Activated CD8-positive, alpha-beta memory T cell treated with anti-CD3 and anti-CD28 coated beads for 24 hours (primary cell): ENCODE measurements around the gene THSD4.
"Not testable (repeated sequence)": the region's sequence is repeated elsewhere in the genome, so short reads cannot be mapped to it uniquely, and the experiment has no call there.

Source experiments
- DNase-seq: peaks from one replicate; pipeline ENCODE4 v3.0.0-alpha.2; 2020

The THSD4 gene

DNA sequence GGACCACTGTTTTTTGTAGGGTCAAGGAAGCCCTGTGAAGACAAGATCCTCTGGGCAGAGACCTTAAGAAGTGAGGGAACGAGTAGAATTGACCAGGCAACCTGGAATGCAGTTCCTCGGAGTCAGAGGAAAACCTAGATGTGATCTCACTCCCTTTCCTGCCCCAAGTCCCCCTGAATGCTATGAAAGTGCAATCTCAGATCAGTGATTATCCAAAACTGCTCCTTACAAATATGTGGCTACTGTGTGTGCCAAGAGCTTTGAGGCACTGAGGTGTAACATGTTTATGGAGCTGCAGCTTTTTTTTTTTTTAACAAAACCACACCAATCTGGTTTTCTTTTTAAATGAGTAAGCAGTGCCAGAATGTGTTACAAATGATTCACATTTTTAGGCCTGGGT, 35.8 kb downstream of the THSD4 start:
- no peak for DNase-seq

DNA sequence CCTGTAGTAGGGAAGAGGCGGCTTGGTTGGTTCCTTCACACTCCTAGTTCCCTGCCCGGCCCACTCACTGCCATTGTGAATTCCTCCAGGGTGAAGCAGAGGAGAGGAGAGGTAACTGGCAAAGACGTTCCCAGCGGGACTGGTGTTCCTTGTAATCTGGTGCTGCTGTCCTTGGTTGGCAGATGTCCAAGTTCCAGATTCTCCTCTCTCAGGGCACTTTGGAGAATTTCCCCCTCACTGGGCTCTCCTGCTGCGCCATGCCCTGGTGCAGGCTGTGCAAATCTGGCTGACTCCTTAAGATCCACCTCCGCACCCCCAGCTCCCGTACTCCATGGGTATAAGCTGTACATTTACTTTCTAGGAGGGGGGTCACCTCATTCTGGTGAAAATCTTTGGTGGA, 37.3 kb downstream of the THSD4 start:
- DNase-seq, result no peak

DNA sequence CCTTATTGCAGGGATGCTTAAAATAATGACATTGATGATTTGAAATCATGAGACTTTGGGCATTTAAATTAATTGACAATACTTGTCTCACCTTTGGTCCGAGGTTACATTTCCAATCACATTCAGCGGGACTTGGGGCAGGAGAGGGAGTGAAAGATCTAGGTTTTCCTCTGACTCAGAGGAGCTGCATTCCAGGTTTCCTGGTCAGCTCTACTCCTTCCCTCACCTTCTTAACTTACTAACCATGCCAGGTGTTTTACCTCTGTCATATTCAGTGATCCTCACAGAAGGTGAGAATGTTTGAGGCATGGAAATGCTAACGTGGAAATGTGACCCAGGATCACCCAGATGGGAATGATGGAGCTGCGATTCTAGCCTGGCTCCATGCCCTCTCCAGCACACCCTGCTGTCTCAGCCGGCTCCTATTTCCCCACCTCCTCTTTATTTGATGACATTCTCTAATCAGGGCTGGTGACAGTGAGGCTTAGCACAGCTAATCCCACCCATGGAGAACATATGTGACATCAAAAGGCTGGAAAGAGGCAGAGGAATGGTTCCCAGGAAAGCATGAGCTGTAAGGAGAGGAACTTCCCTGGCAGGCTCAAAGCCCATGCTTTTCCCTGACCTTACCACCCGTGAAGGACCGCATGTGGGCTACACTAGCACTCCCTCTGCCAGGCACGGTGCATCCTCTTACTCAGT, 38.7 kb downstream of the THSD4 start:
- DNase-seq, result no peak

DNA sequence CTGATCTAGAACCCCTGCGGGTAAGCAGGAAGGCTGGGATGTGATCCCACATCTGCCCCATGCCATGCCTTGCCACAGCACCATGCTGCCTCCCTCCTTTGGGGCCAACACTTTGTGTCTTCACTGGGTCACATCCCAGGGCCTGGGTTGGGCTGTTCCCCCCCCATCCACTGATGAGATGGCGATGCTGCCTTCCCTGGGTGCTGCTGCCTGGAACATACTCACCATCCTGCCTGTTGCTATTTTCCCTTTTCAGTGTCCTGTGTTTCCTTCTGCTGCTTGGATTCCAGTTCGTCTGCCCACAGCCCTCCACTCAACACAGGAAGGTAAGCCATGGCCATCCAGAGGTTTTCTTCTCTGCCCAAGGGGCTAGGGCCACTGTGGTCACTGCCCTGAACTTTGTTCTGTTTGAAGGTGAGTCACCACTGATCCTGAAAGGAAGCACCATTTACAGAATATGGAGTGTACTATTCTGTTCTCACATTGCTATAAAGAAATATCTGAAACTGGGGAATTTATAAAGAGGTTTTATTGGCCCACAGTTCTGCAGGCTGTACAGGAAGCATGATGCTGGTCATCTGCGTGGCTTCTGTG, 39.4 kb downstream of the THSD4 start:
- DNase-seq, result no peak

DNA sequence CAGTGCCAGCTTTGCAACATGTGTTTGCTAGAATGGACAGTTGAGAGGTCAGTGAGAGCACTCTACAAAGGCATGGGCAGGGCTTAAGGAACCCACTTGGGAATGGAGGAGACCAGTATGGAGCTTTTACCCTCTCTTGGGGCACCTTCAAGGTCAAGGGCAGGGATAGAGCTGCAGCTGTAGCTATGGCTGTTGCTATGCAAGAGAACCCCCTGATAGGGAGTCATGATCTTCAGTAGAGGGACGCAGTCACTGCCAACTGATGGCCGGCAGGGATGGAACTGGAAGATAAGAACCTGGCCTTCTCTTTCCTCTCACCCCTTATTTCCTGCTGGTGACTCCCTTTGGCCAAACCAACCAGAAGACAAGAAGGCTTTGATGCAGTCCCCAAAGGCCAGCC, 40.3 kb downstream of the THSD4 start:
- no peak for DNase-seq

DNA sequence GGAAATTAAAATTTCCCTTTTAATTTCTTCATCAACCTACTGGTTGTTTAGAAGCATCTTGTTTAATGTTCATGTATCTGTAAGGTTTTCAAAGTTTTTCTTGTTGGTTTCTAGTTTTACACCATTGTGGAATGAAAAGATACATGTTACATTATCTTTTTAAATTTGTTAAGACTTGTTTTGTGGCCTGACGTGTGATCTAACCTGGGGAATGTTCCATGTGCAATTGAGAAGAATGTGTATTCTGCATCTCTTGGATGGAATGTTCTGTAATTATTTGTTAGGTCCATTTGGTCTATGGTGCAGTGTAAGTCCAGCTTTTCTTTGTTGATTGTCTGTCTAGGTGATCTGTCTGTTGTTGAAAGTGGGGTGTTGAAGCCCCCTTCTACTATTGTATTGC, 45.7 kb downstream of the THSD4 start:
- DNase-seq, result no peak

DNA sequence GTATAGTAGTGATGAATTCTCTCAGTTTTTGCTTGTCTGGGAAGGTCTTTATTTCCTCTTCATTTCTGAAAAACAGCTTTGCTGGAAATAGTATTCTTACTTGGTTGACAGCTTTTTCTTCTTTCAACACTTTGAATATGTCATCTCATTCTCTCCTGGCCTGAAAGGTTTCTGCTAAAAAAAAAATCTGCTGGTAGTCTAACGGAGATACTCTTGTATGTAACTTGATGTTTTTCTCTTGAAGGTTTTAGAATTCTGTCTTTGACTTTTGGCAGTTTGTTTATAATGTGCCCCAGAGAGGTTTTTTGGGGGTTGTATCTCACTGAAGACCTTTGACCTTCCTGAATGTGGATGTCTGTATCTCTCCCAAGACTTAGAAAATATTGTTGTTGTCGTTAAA, 47.0 kb downstream of the THSD4 start:
- DNase-seq, result no peak

DNA sequence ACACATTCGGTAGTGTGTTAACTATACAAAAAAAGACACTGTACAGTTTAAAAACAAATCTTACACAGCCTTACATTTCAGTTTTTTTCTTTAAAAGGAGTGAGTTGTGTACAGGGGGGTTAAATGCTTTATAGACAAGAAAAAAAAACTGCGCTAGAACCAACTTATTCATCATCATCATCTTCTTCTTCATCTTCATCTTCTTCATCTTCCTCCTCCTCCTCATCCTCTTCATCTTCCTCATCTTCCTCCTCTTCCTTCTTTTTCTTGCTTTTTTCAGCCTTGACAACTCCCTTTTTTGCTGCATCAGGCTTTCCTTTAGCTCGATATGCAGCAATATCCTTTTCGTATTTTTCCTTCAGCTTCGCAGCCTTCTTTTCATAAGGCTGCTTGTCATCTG, 49.3 kb downstream of the THSD4 start:
- DNase-seq, result not testable (repeated sequence)

DNA sequence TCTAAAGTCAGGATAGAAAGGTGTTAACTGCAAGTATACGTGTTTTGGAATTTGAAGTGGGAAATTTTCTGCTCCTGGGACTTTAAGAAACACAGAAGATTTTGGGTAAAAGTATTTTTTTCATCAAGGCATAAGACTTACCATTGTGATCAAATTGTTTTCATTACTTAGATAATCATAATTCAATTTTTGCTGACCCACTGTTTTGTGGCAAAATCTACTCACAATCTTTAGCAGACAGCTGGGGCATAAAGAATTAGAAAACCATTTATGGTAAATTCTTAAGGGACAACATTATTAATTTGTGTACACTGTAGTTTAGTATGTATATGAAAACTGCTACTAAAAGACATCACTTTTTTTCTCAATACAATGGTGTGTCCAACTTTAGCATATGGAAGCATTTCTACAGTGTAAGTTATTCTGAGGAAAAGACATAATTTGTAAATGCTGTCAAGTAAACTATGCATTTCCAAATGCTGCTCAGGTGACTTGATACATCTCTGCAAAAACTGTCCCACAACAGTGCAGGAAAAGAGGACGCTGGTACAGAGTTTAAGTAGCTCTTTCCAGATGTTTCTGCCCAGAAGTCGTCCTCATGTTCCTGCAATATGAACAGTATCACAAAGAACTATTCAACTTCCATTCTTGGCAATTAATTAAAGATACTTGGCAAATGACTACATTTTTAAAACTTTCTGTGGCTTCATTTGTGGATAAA, 52.3 kb downstream of the THSD4 start:
- no peak for DNase-seq

DNA sequence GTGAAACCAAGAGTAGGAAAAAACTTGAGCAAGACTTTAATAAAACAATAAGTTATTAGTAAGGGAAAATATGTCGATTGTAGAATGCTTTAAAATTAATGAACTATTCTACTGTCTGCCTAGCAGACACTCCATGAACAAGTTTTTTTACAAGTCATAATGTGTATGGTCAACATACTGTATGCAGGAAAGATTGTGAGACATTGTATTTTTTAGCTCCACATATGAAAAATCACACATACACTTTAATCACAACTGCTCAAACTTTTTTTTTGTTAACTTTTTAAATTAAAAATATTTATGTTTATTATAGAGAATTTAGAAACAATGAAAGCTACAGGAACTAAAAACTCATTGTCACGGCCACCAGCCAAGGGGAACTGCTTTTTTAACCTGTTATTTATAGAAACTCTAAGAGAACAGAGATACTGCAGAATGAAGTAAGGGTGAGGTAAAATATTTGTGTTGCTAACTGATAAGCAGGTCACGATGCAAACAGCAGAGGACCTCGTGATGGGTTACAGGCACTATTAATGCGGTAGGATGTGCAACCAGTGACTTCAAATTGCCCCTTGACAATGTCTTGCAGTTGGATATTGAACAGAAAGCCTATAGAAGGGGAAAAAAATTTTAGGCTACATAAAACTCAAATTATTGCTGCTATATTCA, 53.0 kb downstream of the THSD4 start:
- DNase-seq, result no peak

DNA sequence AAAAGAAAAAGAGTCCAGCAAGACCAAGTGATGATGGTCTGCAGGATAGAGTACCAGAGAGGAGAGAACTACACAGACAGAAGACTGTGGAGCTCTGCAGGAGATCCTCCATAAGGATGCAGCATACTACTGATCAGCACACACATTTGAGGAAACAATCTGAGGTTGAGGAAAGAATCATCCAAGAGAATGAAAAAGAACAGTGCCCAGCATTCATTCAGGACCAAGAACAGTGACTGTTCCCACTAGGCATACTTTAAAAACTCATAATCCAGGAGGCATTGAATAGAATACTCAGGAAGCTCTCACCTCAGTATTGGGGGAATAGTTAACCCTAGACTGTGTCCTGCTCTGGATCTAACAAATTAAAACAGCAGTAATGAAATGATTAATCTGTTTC, 54.9 kb downstream of the THSD4 start:
- no peak for DNase-seq

DNA sequence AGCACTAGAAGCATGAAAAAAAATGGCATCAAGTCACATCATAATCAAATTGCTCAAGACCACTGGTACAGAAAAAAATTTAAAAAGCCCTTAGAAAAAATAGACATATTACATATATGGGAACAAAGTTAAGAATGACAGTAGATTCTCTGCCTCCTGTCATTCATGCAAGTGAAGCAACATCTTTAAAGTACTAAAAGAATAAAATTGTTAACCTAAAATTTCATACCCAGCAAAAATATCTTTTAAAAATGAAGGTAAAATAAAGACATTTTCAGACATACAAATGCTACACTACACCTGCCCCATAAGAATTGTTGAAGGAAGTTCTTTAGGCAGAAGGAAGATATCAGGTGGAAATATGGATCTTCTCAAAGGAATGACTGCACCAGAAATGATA, 55.9 kb downstream of the THSD4 start:
- no peak for DNase-seq

DNA sequence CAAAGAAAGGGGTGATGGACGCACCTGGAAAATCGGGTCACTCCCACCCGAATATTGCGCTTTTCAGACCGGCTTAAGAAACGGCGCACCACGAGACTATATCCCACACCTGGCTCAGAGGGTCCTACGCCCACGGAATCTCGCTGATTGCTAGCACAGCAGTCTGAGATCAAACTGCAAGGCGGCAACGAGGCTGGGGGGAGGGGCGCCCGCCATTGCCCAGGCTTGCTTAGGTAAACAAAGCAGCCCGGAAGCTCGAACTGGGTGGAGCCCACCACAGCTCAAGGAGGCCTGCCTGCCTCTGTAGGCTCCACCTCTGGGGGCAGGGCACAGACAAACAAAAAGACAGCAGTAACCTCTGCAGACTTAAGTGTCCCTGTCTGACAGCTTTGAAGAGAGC, 59.1 kb downstream of the THSD4 start:
- DNase-seq, result peak; percentile 21

DNA sequence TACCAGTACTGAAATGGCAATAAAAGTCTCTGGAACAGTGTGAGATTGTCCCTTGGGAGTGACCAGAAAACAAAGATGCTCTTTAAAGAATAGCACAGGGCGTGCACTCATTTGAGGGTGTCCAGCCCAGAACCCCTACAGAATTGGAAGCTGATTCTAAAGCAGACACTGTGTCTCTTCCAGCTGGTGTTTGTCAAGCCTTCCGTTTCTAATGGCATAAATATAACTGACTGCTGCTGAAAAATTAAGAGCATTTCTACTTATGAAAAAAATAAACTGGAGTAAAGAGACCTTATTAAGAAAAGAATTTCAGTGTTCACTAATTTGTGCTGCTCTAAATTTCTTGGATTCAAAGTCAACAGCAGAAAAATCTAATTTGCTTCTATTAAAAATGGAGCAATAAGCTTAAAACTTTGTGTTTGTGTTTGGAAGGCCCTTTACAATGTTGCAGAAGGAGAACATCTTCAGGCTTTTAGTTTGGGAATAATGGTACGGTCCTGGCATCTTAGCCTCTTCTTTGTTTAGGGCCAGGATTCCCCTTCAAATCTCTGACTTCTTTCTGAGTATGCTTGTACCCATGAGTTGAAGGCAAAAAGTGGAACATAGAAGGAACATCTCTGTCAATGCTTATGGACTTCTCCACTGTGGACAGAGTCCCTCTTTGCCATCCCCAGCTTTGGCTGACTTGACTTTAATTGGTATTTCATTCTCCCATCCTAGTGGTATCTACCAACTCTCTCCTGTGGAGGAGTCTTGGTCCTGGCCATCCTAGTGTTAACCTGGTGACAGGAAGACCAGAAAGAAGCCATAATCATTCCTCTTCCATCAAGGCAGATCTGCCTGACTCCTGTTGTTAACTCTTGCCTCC, 65.9 kb downstream of the THSD4 start:
- DNase-seq, result no peak

DNA sequence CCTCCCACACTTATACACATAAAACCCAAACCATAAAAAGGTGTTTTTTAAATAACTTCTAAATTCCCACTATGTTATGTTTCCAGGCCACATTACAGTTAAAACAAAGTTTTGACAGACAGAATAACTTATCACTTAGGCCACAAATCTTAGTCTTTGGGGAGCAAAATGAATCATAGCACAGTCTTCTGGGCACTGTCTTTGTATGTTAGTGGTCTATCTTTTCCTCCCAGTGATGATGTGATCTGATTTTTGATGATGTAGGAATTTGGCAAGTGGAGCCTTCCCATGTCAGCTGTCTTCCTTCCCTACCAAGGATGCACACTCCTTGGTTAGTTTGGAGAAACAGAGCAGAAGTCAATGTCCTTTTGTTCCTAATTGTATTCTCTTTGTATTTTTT, 67.3 kb downstream of the THSD4 start:
- no peak for DNase-seq

DNA sequence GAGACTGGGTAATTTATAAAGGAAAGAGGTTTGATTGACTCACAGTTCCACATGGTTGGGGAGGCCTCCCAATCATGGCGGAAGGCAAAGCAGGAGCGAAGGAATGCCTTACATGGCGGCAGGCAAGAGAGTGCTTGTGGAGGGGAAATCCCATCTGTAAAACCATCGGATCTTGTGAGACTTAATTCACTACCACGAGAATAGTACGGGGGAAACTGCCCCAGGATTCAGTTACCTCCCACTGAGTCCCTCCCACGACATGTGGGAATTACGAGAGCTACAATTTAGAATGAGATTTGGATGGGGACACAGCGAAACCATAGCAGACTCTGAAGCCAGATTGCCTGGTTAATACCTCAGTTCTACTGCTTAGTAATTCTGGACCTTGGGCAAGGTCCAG, 67.8 kb downstream of the THSD4 start:
- DNase-seq, result peak; percentile 9

DNA sequence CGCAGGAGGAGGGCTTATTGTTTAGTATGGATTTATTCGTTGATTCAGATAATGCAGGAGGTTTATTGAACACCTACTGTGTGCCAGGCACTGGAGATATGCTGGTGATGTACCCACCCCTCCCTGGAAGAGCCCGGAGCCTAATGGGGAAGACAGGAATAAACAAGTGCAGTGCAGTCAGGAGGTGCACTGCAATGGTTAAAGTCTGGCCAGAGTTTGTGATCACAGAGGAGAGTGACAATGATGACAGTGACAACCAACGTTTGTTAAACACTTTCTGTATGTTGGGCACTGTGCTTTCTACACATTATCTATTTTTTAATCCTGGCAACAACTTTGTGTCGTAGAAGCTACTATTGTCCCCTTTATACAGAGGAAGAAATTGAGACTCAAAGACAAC, 70.4 kb downstream of the THSD4 start:
- no peak for DNase-seq

DNA sequence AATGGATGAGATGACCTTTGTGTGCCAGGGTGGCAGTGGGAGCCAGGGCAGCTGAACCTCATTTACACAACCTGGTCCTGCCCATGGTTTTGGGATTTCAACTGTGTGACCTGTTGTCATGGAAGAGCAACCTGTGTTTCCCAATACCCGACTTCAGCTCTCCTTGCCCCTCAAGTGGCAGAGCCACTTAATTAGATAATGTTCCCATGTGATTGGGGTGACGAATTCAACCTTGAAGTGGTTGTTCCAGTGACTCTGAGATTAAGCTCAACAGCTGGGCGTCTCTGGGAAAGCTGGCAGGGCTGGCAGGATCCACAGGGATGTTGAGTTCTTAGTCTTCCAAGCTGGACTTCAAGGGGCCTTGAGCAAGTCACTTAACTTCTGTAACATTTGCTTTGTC, 71.0 kb downstream of the THSD4 start:
- DNase-seq, result no peak

DNA sequence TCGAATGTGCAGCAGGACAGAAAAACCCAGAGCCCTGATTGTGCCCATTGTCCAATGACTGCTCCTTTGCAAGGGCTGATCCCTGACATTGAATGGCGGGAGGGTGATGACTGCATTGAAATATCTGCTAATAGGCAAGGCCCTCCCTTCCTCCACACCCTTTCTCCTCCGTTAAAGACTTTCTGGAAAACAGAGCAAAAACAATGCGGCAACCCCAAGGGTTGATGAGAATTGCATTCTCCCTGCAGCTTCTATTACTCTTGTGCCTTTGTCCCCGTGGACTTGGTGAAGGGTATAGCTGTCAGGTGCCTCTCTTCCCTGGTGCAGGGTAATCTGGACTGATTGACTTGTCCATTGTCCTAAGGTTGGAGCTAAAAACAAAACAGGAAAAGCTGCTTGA, 71.8 kb downstream of the THSD4 start:
- no peak for DNase-seq

DNA sequence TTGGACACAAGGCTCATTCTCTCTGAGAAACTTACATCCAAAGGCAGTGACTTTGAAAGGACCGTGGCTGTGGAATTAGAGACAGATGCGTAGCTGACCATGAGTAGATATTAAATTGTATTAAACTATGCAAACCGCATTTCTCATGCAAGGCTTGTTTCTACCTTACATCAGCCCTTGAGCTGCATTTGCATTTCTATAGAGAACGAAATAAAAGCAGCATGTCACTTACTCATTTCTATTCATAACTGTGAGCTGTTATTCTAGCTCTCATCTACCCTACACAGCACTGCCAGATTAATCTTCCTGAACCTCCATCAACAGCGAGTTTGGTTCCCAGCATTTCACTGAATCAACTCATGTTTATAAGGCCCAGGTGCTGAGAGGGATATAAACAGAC, 72.3 kb downstream of the THSD4 start:
- DNase-seq, result no peak

DNA sequence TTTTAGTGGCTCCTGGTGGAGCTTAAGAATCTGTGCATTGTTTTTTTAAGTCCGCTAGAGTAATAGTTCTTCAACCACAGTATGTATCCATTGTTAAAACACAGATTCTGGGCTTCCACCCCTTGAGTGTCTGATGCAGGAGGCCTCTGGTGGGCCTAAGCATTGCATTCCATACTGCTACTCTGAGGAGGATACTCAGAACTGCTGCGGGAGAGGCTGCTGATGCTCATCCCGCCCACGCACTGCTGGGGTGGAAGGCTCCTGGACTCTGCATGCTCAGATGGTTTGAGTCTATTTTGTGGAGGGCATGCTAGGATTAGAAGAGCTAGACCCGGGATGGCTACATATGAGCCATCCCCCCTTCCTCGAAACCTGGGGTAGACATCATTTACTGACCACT, 74.4 kb downstream of the THSD4 start:
- DNase-seq, result no peak

DNA sequence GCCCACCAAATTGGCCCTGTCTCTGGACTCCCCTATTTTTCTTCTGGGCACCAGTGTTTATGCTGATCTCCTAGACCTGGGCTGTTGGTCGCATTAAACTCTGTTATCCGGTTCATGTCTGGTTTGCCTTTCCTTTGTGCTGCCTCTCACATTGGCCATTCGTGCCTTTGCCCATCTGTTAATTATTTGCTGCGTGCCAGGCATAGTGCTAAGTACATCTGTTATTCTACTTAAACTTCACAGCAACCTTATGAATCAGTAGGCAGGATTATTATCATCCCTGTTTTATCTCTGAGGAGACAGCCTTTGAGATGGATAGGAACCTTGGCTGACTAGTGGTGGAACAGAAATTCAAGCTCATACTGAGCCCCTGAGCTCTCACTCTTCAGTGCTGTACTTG, 76.0 kb downstream of the THSD4 start:
- no peak for DNase-seq

DNA sequence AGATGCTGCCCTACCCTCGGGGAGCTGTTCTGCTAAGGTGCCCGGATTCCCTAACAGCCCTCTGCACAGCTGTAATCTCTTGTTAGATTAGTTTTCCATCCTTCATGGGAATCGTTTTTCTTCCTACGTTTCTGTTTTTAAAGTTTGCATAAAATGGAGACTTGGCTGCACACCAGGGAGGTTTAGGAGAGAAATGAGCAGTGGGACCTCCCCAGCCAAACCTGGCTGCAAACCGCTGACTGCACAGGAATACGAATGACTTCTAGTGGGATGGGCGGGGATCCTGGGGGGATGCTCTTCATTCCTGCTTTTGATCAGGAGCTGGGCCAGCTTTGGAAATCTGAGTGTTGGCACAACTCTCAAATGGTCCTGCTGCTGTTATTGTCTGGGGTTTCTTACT, 77.5 kb downstream of the THSD4 start:
- DNase-seq, result peak; percentile 4
